Right lung (tissue), 5 donors: ENCODE results near the gene SLC41A3. TPM values are rescaled to one million over a fixed set of nuclear protein-coding genes. Genes with fewer than 3 reads are reported as not detected.
"Not testable (repeated sequence)": the region's sequence is repeated elsewhere in the genome, so short reads cannot be mapped to it uniquely, and the experiment has no call there.

Source experiments
- DNase-seq, 2 donors: peaks; one replicate each; pipeline ENCODE4 v3.0.0-alpha.2; 2013
- polyA plus RNA-seq, 5 donors: library from polyadenylated mRNA; unstranded; fragments of 120-200 nt; gene quantifications; one replicate each; pipeline versions ENCODE4 v1.2.1 to v1.2.3, GENCODE V29; 2013; ENCODE audit warnings: inconsistent platforms in 1 of 5, low replicate concordance in 1 of 5; ENCODE audit not compliant: insufficient read length in 5 of 5, insufficient read depth in 1 of 5

The SLC41A3 gene
- polyA plus RNA-seq, 5 donors: 51.0 to 75.6 (median 62.9) TPM

DNA sequence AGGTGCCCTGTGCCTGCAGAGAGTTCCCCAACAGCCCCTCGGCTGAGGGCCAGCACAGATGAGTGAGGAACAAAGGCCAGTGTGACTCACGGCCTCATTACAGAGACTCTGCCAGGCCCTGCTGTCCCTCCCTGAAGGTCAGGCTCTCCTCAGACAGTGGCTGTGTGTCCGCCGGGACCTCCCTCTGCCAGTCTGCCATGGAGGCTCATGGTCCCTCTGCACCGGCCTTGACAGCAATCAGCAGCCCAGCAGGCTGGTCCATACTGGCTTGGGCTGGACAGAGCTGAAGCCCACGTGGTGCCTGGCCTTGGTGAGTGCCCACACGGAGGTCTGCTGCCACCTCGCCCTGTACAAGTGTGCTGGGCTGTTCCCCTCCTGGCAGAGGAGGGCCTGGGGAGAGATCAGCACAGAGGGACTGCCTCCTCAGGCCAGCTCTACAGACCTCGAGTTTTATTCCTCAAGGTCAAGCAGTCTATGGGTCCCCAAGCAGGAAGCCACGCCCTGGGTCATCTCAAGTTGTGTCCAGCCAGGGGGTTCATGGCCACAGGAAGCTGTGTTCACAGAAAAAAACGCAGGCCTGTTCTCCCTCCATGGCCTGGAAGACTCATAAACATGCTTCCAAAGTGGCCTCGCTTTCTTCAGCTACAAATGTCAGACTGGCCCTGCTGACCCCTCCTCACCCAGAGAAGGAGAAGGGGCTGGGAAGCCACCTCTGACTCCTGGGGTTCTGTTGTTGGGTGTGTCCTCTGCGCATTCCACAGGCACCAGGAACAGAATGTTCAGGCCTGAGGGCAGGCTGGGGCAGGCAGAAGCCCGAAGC lies 27.0 kb downstream of the SLC41A3 start:
- no peak for DNase-seq

- no peak for DNase-seq
These were observed 27.8 kb downstream of the SLC41A3 start for GRCh38 chr3:126056088-126056487.

DNA sequence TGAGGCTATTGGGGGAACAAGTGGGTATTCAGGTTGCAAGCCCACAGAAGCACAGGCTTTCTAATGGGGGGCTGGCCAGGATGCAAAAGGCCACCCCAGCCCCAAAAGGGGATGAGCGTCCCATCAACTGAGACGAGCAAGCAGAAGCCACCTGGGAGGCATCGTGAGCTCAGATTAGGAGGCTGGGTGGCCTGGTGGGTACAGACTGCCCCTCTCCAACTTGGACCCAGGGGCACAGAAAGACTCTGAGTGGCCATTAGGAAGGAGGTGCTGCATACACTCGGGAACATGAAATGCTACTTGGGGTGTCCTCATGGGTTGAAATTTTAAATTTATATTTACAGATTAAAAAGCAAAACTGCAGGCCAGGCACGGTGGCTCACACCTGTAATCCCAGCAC lies 29.1 kb downstream of the SLC41A3 start:
- DNase-seq: no peak

DNA sequence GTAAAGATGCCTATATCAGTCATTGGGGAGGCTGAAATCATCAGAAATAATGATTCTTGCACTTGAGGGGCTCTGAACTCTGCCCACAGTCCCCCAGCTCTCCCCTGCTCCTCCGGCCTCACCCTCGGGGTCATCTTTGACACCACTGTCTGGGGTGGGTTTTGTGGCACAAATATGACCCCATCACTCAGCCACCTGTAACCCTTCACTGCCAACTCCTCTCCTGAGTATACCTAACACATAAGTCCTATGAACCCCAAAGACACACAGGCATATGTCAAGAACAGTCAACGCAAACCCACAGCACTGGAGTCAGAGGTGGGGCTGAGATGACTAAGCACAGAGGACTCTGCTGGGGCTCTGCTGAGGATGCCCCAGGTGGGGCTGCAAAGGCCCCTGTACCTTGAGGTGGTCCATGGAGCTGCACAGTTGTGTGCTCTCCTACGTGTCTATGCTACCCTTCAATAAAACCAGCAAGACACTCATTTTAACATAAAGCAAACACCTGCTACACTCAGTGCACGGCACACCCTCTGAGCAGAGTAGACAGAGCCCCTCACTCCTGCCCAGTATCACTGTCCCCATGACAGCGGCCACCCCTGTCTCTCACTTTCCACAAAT lies 29.9 kb downstream of the SLC41A3 start:
- no peak for DNase-seq

- no peak for DNase-seq
These were observed 30.4 kb downstream of the SLC41A3 start for GRCh38 chr3:126053513-126053912.

DNA sequence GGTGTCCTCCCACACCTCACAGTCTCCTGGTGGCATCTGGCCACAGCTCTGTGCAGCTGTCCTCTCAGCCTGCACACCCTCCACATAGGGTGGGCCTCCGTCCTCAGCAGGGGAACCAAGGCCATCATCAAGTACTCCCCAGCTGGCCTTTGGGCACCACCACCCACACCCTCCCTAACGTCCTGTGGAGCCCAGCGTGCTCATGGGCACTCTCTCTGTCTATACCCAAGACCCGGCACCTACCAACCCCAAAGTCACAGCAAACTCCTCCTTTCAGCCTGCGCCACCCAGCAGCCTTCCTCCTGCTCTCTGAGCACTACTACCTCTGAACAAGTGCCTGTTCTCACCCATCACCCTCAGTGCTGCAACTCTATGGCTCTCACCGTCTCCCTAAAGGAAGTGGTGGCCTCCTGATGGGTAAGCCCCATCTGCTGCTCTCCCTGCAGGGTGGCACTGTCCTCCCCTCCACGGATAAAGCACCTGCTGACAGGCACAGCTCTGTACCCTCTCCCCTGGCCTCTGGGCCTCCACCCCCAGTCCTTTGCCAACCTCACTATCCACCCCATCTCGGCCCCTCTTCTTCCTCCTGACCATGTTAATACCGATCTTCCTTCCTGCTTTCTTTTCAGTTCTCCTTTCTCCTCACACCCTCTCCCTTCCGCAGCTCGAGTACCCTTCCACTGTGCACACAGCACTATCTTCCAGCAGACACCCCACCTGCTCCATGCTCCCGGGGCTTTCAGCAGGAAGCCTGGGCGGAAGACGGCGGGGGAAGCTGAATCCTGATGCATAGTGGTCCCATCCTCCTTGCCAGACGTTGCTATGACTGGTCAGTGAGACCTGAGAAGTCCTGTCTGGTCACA lies 31.5 kb downstream of the SLC41A3 start:
- no peak for DNase-seq

GRCh38 chr3:126051741-126052140 lies 32.2 kb downstream of the SLC41A3 start:
- no peak for DNase-seq

- DNase-seq: no peak
These were observed 32.7 kb downstream of the SLC41A3 start for GRCh38 chr3:126051234-126051633.

- no peak for DNase-seq
These were observed 33.3 kb downstream of the SLC41A3 start for GRCh38 chr3:126050626-126051025.

DNA sequence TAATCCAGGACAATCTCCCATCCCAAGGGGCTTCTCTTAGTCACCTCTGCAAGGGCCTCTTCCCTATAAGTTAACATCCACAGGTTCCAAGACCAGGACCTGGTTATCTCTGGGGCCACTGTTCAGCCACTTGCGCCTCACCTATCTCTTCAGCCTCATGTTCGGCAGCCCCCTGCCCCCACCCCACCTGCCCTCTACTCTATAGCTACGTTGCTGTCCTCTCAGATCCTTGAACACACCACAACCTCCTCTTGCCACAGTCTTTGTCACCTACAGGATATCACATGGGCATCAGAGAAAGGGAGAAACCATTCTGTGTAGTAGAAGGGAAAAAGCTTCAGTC lies 33.9 kb downstream of the SLC41A3 start:
- DNase-seq: no peak

DNA sequence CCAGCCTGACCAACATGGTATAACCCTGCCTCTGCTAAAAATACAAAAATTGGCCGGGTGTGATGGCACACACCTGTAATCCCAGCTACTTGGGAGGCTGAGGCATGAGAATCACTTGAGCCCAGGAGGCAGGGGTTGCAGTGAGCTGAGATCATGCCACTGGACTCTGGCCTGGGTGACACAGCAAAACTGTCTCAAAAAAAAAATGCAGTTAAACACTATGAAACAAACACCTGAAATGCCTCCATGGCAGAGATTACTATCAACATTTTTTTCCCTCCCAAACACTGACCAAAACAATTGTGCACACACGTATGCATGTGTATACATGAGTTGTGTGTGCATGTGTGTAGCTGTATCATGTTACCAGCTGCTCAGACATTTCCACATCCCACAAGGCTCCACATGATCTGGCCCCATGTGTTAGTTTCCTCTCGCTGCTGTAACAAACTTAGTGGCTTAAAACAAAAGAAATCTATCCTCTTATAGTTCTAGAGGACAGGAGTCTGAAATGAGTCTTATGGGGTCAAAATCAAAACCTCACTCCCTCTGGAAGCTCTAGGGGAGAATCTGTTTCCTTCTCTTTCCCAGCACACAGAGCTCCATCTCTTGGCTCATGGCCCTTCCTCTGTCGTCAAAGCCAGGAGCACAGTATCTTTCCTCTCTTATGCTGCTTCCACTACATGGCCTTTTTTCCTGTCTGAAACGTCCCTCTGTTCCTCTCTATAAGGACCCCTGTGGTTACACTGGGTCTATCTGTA lies 34.5 kb downstream of the SLC41A3 start:
- no peak for DNase-seq

DNA sequence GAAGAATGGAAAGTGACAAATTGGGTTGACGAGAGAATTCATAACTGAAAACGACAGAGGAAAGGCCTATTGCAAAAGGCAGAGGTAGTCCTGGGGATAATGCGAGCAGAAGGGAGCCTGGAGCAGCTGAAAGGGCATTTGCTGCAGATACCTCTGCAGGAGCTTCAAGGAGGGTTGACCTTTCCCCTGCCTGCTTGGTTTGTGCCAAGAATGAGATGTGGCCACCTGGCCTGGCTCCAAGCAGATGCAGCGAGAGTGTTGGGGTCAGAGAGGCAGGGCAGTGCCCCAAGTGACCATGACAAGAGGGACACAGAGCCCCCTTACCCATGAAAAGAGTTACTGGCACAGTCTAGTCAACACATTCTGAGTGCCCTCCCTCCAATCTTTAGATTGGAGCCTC lies 43.5 kb downstream of the SLC41A3 start:
- DNase-seq: no peak

GRCh38 chr3:126039870-126040269 lies 44.1 kb downstream of the SLC41A3 start:
- DNase-seq: no peak

DNA sequence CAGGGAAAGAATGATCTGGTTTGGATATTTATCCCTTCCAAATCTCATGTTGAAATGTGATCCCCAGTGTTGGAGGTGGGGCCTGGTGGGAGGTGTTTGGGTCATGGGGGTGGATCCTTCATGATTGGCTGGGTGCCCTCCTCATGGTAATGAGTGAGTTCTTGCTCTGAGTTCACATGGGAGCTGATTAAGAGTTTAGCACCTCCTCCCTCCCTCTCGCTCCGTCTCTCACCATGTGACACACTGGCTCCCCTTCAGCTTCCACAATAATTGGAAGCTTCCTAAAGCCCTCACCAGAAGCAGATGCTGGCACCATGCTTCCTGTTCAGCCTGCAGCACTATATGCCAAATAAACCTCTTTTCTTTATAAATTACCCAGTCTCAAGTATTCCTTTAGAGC lies 45.1 kb downstream of the SLC41A3 start:
- DNase-seq: not testable (repeated sequence)

DNA sequence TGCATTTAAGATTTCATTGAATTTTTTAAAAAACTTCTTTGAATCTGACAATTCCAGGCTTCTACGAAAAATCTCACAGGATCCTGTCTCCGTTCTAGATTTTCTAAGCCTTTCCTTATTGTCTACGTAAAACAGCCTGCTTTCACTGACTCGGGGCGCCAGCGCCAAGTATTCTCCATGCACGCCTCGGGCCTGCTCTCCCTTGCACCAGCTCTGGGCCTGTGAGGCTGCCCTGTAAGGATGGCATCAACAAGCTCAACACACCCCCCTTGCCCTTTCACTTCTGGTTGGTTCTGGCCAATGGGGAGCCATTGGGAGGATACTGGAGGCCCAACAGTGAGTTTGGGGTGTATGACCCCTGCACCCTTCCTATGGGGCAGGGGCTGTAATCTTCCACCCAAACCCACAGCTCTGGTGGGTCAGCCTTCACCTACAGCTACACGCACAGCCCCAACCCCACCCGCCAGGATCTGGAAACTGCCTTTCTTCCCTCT lies 47.8 kb downstream of the SLC41A3 start:
- no peak for DNase-seq

GRCh38 chr3:126035362-126036050 lies 48.4 kb downstream of the SLC41A3 start:
- no peak for DNase-seq

DNA sequence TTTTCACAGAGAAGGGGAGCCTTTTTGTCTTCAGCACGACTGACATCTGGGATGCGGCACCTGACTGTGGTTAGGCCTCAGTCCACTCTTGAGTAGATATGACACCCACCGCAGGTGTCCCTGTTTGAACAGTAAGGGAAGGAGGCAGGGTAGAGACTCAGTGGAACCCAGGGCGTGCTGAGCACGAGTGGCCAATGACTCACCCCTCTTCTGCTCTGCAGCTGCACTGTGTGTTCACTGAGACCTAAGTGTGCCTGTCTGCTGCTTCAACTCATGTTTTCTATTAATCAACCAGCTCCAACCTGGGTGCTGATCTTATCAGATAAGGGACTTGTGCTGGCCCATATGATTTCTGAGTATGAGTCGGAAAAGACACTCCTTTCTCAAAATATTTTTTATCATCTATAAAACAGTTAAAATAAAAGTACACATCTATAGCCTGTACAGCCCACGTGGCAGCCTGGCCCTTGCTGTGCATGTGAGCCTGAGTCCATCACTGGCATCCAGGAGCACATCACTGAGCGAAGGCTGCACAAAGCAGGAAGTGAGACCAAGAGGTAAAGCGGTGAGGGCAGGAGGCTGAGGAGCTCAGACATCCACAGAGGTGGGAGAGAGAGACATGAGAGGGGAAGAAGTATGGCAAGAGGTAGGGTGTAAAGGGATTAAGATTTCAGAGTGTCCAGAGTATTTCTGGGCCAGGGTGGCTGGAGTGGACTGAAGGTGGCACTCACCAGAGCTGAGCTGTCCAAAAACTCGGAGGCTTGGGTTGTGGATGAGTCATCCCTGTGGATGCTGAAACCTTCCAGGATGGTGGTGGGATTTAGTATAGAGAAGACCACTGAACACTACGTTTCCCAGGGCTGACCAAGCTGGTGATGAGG lies 49.2 kb downstream of the SLC41A3 start:
- DNase-seq: no peak

GRCh38 chr3:126033765-126034164 lies 50.2 kb downstream of the SLC41A3 start:
- DNase-seq: no peak

DNA sequence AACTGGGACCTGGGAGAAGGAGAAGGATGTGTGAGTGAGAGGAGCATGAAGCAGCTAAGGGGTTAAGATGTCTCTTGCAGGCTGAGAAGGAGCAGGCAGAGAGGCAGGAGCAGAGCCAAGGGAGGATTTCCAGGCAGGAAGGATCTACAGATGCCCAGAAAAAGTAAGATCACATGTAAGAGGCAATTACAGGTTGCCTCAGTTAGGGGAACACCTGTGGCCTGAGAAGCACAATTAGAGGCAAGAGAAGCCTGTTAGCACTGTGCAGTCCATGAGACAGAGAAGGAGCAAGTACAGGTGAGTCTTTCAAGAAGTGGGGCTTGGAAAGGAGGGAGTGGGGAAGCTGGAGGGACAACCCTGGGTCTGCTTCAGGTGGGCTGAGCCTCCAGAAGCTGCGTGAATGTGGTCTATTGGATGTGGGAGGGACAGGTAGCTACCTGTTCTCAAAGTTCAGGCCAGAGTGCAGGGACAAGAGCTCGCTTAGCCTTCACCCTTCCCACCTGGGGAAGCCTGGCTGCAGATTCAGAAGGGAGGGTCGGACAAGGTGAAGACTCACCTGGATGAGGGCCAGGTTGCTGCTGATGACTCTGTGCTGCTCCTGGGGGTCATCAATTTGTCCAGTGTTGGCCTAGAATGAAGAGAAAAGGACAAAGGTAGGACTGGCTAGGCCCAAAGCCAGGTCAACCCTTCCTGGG lies 50.7 kb downstream of the SLC41A3 start:
- DNase-seq: no peak
